HepG2 (cell line): ENCODE measurements around the gene CNPY1. TPM values are rescaled to one million over a fixed set of nuclear protein-coding genes. Genes with fewer than 3 reads are reported as not detected.

Experiments used
- ATAC-seq: fragments of 200-7000 bp; cut with Tn5 transposase; 3 replicates; pipeline ENCODE4 v1.9.1; 2020; ENCODE audit warnings: mild to moderate bottlenecking, moderate library complexity
- BruUV-seq: library from RNA; stranded (reverse); fragments of 400-500 nt; replicated peaks from 2 replicates; lab custom pipeline; 2021; lab: Mats Ljungman, UMichigan
- CTCF ChIA-PET: fragments of 300-600 bp; formaldehyde crosslinking; extraction: SDS; loops from one replicate; lab custom pipeline; 2021; ENCODE audit warnings: low total read pairs, inconsistent platforms, low intra/inter-chr PET ratio; lab: Yijun Ruan, JAX
- POLR2A ChIA-PET: fragments of 350-600 bp; sonication (Branson Sonifier 250); formaldehyde crosslinking; loops from one replicate; lab custom pipeline; 2020; ENCODE audit warnings: antibody characterized with exemption, inconsistent platforms; lab: Yijun Ruan, JAX
- DNase-seq: peaks from one replicate; pipeline ENCODE4 v3.0.0-alpha.2; 2015; ENCODE audit warnings: low spot score
- FAIRE-seq: peaks from 3 replicates; lab custom pipeline; 2011; peaks lifted over from hg19 to GRCh38; lab: Jason Lieb, UNC
- H2AFZ ChIP-seq: one replicate; pipeline ENCODE4 v1.6.1; 2011; ENCODE audit warnings: low read length, inconsistent platforms
- H3K27ac ChIP-seq: fragments of 300-600 bp; 3 replicates; pipeline ENCODE4 v1.8.0; 2011; ENCODE audit warnings: mixed run types, mild to moderate bottlenecking, mixed read lengths, low read length, inconsistent platforms; ENCODE audit not compliant: insufficient read depth; ENCODE audit errors: extremely low read length
- H3K27me3 ChIP-seq, 2 experiments: fragments of 200-600 bp in 1 of 2; 2 replicates in 1 of 2; 3 replicates in 1 of 2; pipeline versions ENCODE4 v1.6.0 to v1.8.0; 2011; ENCODE audit warnings: low read length in 2 of 2, mild to moderate bottlenecking in 2 of 2, moderate library complexity in 2 of 2, inconsistent platforms in 1 of 2; ENCODE audit not compliant: insufficient read depth in 2 of 2, control insufficient read depth in 1 of 2
- H3K36me3 ChIP-seq, 2 experiments: fragments of 200-600 bp in 1 of 2; replicated peaks in 1 of 2; 2 replicates in 1 of 2; 3 replicates in 1 of 2; pipeline versions ENCODE4 v1.5.1 to v1.8.0; 2011; ENCODE audit warnings: low read length in 2 of 2, inconsistent platforms in 1 of 2; ENCODE audit not compliant: insufficient read depth in 2 of 2, control insufficient read depth in 1 of 2
- H3K4me1 ChIP-seq: 2 replicates; pipeline ENCODE4 v1.5.1; 2012; ENCODE audit warnings: low read length, inconsistent platforms; ENCODE audit not compliant: insufficient read depth
- H3K4me2 ChIP-seq: 2 replicates; pipeline ENCODE4 v1.6.0; 2011; ENCODE audit warnings: low read depth, low read length, inconsistent platforms
- H3K4me3 ChIP-seq, 3 experiments: fragments of 200-600 bp in 1 of 3; sonication (generic), shearing (Covaris generic) in 1 of 3; replicated peaks in 1 of 3; 2 replicates each; pipeline ENCODE4 v1.5.1; 2011 to 2016; ENCODE audit warnings: low read length in 3 of 3, inconsistent platforms in 2 of 3, low read depth in 2 of 3, mild to moderate bottlenecking in 2 of 3, control low read depth in 1 of 3, mixed read lengths in 1 of 3; ENCODE audit not compliant: insufficient read depth in 1 of 3
- H3K79me2 ChIP-seq: one replicate; pipeline ENCODE4 v1.6.1; 2011; ENCODE audit warnings: low read length, inconsistent platforms; ENCODE audit not compliant: insufficient read depth
- H3K9ac ChIP-seq: 2 replicates; pipeline ENCODE4 v1.6.0; 2011; ENCODE audit warnings: mild to moderate bottlenecking, low read depth, low read length, inconsistent platforms; ENCODE audit not compliant: insufficient read depth
- H3K9me3 ChIP-seq: 2 replicates; pipeline ENCODE4 v1.5.1; 2012; ENCODE audit warnings: mild to moderate bottlenecking, low read length
- H4K20me1 ChIP-seq: 2 replicates; pipeline ENCODE4 v1.6.0; 2011; ENCODE audit warnings: inconsistent platforms, mild to moderate bottlenecking, low read length, moderate library complexity; ENCODE audit not compliant: insufficient read depth
- CTCF ChIP-seq: sonication (generic); formaldehyde crosslinking; IDR thresholded peaks from 2 replicates; pipeline ENCODE4 v1.5.0; 2020; ENCODE audit warnings: mild to moderate bottlenecking, missing genetic modification reagents, moderate library complexity
- GLMP ChIP-seq: sonication (generic); formaldehyde crosslinking; IDR thresholded peaks from 2 replicates; pipeline ENCODE4 v1.9.0; 2021; ENCODE audit warnings: missing genetic modification reagents, mild to moderate bottlenecking, borderline replicate concordance
- HNRNPLL ChIP-seq: fragments of 200-400 bp; formaldehyde crosslinking; IDR thresholded peaks from 2 replicates; pipeline ENCODE4 v1.6.1; 2017; ENCODE audit warnings: mild to moderate bottlenecking, low read depth, low read length; ENCODE audit not compliant: poor library complexity, severe bottlenecking
- RBFOX2 ChIP-seq: fragments of 200-400 bp; formaldehyde crosslinking; IDR thresholded peaks from 2 replicates; pipeline ENCODE4 v1.6.1; 2017; ENCODE audit warnings: low read depth, mild to moderate bottlenecking, low read length
- STAG1 ChIP-seq: sonication (generic); formaldehyde crosslinking; IDR thresholded peaks from 2 replicates; pipeline ENCODE4 v1.4.0; 2020; ENCODE audit warnings: missing genetic modification reagents
- TBX2 ChIP-seq: sonication (generic); formaldehyde crosslinking; IDR thresholded peaks from 2 replicates; pipeline ENCODE4 v1.5.0; 2020; ENCODE audit warnings: missing genetic modification reagents, mild to moderate bottlenecking, borderline replicate concordance
- ZBTB4 ChIP-seq: sonication (generic); formaldehyde crosslinking; IDR thresholded peaks from 2 replicates; pipeline ENCODE4 v1.4.0; 2020; ENCODE audit warnings: missing genetic modification reagents, mild to moderate bottlenecking, borderline replicate concordance
- ZNF33A ChIP-seq: sonication (generic); formaldehyde crosslinking; IDR thresholded peaks from 2 replicates; pipeline ENCODE4 v1.5.1; 2020; ENCODE audit warnings: missing genetic modification reagents, mild to moderate bottlenecking, moderate library complexity, borderline replicate concordance
- WGBS: methylation state at CpG from one replicate; pipeline ENCODE4 v1.1.6; 2017; ENCODE audit warnings: low lambda C conversion rate; 5-methylcytosine and 5-hydroxymethylcytosine counted together
- in situ Hi-C: cut with HindIII; loops from 2 replicates; pipeline ENCODE4 v1.10.0; 2017; ENCODE audit warnings: low pct_unique_long_range_greater_than_20kb; ENCODE audit not compliant: extremely low pct_ligation_motif_present
- intact Hi-C: fragments of 100-400 bp; cut with micrococcal nuclease; formaldehyde crosslinking; loops from one replicate; pipeline ENCODE4 v1.10.0; 2022; ENCODE audit not compliant: unreplicated experiment
- polyA plus RNA-seq, 8 experiments: library from polyadenylated mRNA; depleted of rRNA in 3 of 8; stranded (reverse) in 7 of 8; unstranded in 1 of 8; fragments of >200 nt; fragmentation: Illumina TruSeq in 4 of 8; extraction: Trizol in 4 of 8; gene quantifications; 2 replicates each; pipeline versions ENCODE4 v1.2.1 to v1.2.3, GENCODE V29; 2011 to 2016; ENCODE audit warnings: low read depth in 4 of 8, missing spikeins in 1 of 8, mixed read lengths in 1 of 8; ENCODE audit not compliant: insufficient read depth in 1 of 8
- total RNA-seq, 5 experiments: library from RNA; depleted of rRNA; stranded (reverse); fragments of >200 nt; fragmentation: Illumina TruSeq; extraction: Trizol; gene quantifications; 2 replicates each; pipeline ENCODE4 v1.2.3, GENCODE V29; 2016; ENCODE audit warnings: low read depth in 1 of 5
- TF ChIP-seq, protein P1 (sequence below): sonication (generic); formaldehyde crosslinking; IDR thresholded peaks from 2 replicates; pipeline ENCODE4 v1.9.0; 2022; ENCODE audit warnings: missing genetic modification reagents, mild to moderate bottlenecking, borderline replicate concordance
- TF ChIP-seq, protein P2 (sequence below): sonication (generic); formaldehyde crosslinking; IDR thresholded peaks from 2 replicates; pipeline ENCODE4 v1.4.0; 2020; ENCODE audit warnings: missing genetic modification reagents

Gene CNPY1
- total and polyA plus RNA-seq, 2 of the 13 experiments (the other 11 are each of a cell fraction or from before 2014, with no cell fraction given), result not detected

GRCh38 chr7:155509725-155510551 is 36.4 kb downstream of the CNPY1 start:
- H4K20me1 ChIP-seq, result no peaks in the 10 kb centered on the region; the same call in 1 of the 2 replicates
- H3K9ac ChIP-seq, result no peak overlapping the region
- ChIA-PET CTCF (no interaction called here), POLR2A (no interaction called here)
- BruUV-seq, result no TSS peak
- H3K27me3 ChIP-seq, result peaks cover 3 to 84% of the 10 kb centered on the region in 2 experiments; a peak in 4 of 5 replicates
- H2AFZ ChIP-seq, result no peak overlapping the region
- FAIRE-seq, result no peak
- H3K4me3 ChIP-seq, result peak overlapping the region in 2 of 3 experiments; percentile 32 to 42; a peak in 4 of 6 replicates
- WGBS, result 54% methylated on average over 16 of the region's 68 CpGs
- no peak overlapping the region for H3K27ac ChIP-seq
- H3K4me2 ChIP-seq, result peak overlapping the region; percentile 48
- in situ Hi-C loops, result no loop called here
- ATAC-seq, result peak; percentile 79
- H3K36me3 ChIP-seq, result no peaks in the 10 kb centered on the region
- H3K79me2 ChIP-seq, result no peaks in the 10 kb centered on the region
- H3K9me3 ChIP-seq, result no peaks in the 10 kb centered on the region
- H3K4me1 ChIP-seq, result 0 out of 2 replicates have a peak, but pooled peaks cover 11% of the 10 kb centered on the region
- intact Hi-C loops, result no loop called here
- no peak for DNase-seq
- TF ChIP-seq ZBTB4 (CRISPR knock-in tag) (no peak), GLMP (no peak), RBFOX2 (no peak), TBX2 (CRISPR knock-in tag) (0 out of 2 replicates have a peak, but pooled peaks have one; percentile 25), HNRNPLL (peak; percentile 24), CTCF (CRISPR knock-in tag) (peak; percentile 43), ZNF33A (CRISPR knock-in tag) (no peak), STAG1 (CRISPR knock-in tag) (peak; percentile 9; the same call in 1 of the 2 replicates)
- TF ChIP-seq, protein P1, sequence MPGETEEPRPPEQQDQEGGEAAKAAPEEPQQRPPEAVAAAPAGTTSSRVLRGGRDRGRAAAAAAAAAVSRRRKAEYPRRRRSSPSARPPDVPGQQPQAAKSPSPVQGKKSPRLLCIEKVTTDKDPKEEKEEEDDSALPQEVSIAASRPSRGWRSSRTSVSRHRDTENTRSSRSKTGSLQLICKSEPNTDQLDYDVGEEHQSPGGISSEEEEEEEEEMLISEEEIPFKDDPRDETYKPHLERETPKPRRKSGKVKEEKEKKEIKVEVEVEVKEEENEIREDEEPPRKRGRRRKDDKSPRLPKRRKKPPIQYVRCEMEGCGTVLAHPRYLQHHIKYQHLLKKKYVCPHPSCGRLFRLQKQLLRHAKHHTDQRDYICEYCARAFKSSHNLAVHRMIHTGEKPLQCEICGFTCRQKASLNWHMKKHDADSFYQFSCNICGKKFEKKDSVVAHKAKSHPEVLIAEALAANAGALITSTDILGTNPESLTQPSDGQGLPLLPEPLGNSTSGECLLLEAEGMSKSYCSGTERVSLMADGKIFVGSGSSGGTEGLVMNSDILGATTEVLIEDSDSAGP (CRISPR knock-in tag), result peak; percentile 19; the same call in 1 of the 2 replicates
- TF ChIP-seq, protein P2, sequence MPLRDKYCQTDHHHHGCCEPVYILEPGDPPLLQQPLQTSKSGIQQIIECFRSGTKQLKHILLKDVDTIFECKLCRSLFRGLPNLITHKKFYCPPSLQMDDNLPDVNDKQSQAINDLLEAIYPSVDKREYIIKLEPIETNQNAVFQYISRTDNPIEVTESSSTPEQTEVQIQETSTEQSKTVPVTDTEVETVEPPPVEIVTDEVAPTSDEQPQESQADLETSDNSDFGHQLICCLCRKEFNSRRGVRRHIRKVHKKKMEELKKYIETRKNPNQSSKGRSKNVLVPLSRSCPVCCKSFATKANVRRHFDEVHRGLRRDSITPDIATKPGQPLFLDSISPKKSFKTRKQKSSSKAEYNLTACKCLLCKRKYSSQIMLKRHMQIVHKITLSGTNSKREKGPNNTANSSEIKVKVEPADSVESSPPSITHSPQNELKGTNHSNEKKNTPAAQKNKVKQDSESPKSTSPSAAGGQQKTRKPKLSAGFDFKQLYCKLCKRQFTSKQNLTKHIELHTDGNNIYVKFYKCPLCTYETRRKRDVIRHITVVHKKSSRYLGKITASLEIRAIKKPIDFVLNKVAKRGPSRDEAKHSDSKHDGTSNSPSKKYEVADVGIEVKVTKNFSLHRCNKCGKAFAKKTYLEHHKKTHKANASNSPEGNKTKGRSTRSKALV, result peak; percentile 99
